ENCODE data around the gene OTOP2.
"Not testable (repeated sequence)": the region's sequence is repeated elsewhere in the genome, so short reads cannot be mapped to it uniquely, and the experiment has no call there.

Gene OTOP2

DNA sequence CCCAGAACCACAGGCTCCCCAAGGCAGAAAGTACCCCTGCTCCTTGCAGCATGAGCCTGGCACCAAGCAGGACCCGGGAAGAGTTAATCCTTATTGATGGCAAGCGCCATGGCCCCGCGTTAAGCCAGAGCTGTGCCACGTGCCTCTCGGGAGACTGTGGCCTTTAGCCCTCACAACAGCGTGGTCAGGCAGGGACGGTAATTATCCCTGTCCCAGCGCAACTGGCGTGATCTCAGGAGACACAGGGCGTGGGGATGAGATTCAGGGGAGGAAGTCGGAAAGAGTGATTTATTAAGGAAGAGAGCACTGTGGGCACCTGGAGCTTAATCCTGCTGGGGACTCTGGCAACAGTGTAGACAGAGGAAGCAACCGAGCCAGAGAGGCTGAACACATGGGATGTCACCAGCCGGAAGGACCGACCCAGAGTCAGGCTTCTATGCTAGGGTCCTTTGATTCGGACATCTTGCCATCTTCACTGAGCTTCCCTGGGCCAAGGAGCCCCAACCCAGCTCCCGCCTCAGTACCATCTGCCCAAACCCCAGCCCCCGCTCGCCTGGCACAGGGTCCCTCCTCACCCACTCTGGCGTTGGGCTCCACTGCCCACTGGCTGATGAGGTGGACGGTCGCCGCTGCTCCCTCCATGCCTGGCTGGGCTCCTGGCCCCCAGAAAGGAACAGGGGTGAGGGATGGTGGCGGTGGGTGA lies 28.5 kb downstream of the OTOP2 start:
- DNase-seq (ENCODE audit: low spot score): no peak

DNA sequence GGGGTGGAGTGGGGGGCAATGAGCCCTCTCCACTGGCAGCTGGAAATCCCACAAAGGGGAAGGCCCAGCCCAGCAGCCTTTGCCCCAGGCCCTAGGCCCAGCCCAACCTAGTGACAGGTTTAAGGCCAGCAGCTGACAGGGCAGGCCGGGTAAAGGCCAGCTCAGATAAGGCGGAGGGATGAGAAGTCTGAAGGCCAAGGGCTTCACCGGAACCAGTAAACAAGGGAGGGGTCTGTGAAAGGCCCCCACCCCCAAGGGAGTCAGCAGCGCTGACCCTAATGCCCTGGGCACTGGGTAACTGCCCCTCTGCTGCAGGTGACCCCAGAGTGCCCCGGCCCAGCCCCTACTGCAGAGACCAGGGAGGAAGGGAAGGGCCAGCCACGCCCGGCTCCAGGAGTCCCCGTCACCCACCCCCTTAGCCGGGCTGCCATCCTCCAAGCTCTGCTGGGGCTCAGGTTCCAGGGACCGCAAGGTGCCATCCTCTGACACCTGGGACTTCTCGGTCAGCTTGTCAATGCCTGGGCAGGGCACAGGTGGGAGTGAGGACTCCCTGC lies 29.1 kb downstream of the OTOP2 start:
- no peak for DNase-seq (ENCODE audit: low spot score)

DNA sequence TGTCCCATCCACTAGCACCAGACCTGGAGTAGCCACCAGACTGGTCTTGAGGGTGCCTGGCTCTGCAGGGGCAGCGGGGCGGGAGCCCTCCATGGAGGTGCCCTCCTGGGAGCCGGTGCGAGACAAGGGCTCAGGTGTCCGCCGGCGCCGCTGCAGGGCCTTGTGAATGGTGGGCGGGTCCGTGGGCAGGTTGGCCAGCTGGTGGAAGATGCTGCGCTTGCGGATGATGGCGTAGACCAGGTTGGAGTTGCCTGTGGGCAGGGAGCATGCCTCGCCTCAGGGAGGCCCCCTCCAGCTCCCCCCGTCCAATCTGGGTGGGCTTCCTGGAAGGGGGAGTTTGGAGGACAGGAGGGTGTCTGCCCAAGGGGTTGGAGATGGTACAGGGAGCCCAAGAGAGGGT lies 30.0 kb downstream of the OTOP2 start:
- no peak for DNase-seq (ENCODE audit: low spot score)

DNA sequence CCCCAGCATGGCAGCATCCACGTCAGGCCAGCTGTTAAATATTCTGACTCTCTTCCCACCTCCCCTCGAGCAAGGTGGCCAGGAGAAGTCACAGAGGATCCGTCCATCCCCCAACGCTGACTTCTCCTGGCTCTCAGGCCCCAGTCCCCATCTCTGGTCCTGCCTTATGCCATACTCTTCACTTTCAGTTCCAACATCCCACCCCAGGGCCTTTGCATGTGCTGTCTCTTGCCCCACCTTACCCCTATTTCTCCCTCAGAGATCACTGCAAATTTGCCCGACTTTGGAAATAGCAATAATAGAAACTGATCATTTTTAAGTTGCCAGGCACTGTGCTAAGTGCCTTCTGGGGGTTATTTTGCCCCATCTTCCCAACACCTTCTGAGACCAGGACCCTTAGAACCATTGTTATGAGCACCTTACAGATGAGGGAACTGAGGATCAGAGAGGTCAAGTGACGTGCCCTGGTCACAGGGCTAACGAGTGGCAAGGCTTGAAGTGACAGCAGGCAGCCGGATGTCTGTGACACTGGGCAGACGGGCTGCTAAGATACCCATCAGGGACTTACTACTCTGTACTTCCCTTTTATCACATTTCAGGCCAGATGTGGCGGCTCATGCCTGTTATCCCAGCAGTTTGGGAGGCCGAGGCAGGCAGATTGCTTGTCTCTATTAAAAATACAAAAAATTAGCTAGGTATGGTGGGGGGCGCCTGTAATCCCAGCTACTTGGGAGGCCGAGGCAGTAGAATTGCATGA lies 30.8 kb downstream of the OTOP2 start:
- DNase-seq (ENCODE audit: low spot score): no peak

DNA sequence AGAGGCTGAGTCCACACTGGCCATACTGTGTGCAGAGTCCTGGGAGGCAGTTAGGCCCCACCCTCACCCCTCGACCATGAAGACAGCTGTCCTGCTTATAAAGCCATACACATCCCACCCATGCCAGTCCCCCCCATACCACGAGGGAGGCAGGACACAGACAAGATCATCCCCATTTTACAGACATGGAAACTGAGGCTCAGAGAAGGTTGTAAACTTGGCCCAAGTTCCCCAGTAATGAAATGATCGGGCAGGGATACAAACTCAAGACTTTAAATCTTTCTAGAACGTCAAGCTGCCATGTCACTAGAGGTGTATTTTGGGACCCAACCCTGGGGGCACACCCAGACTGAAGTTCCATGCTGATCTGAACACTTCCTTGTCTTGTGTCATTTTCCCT lies 32.0 kb downstream of the OTOP2 start:
- no peak for DNase-seq (ENCODE audit: low spot score)

DNA sequence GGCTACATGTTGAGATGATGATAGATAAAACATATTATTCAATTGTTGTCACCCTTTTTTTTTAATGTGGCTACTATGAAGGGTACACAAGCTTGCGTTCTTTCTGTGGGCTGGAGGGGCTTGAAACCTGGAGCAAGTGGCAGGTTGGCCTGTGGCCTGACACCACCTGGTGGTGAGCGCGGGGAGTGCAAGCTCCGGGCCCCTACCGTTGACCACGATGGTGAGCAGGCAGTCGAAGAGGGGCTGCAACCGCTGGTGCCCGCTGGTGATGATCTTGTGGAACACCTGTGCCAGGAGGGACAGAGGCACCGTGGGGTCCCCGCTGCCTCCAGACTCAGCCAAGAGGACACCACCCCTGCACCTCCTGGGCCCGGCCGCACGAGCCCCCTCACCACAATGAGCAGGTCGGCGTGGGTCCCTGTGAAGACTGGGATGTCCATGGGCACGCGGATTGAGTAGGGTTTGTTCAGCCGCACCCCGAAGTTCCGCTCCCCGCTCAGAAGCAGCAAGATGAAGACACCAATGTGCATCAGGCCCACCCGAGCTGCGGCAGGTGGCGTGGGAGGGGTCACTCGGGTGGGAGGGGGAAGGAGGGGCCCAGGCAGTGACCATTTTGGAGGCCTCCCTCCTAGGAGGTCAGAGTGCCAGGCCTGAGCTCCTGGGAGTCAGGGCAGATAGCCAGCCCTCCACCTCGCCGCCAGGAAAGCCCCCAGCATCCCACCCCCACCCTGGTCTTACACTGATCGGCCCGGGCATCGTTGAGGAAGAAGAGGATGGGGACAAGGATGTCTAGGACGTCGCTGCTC lies 34.1 kb downstream of the OTOP2 start:
- DNase-seq (ENCODE audit: low spot score): peak; percentile 80

DNA sequence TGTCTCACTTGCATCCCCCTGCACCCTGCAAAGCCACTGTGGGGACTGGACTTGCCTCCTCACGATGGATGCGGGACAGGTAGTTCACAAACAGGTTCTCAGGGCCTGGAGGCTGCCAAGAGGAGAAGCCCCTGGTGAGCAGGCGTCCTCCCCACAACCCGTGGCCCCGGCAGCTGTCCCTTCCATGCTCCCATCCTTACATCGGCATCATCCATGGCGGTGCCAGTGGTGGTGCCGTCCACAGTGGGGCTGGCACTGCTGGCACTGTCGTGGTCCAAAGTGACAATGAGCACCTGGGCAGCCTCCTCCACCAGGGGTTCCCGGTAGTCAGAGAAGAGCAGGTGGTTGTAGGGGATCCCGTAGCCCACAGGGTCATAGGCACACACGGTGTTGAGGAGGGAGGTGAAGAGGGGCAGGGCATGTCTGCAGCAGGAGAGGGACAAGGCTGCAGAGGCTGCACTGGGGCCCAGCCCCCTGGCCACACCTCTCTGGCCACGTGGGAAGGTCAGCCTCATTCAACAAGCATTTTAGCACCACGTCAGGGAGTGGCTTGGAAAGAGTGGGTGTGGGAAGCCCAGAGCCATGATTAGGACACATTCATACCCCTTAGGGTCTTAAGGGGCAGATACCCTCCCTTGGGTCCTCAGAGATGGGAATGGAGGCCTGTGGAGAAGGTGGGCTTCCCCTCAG lies 35.9 kb downstream of the OTOP2 start:
- DNase-seq (ENCODE audit: low spot score): no peak

DNA sequence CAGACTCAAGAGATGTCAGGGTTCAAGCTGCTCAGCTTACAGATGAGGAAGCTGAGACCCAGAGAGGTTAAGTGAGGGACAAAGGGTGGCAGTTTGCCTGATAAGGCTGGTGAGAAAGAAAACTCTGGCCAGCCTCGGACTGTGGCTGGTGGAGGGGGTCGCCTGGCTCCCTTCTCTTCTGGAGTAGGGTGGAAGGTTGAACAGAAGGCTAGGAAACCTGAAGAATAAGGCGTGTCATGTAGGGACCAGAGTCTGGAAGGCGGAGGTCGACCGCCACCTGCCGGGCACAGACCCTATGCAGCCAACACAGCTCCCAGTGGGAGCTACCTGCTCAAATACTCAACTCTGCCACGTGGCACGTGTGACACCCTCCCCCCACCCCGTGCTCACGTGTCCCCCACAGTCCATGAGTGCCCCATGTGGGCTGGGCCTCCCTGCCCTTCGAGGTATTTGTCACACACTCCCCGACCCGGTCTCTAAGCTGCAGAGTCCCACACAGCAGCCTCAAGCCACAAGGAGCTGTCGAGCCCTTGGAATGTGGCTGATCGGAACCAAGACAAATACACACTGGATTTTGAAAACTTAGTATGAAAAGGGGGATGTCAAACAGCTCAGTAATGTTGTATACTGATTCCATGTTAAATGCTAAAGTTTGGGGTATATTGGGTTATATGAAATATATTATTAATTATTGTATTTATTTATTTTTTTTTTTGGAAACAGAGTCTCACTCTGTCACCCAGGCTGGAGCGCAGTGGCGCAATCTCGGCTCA lies 36.7 kb downstream of the OTOP2 start:
- peak; percentile 75 for DNase-seq (ENCODE audit: low spot score)

DNA sequence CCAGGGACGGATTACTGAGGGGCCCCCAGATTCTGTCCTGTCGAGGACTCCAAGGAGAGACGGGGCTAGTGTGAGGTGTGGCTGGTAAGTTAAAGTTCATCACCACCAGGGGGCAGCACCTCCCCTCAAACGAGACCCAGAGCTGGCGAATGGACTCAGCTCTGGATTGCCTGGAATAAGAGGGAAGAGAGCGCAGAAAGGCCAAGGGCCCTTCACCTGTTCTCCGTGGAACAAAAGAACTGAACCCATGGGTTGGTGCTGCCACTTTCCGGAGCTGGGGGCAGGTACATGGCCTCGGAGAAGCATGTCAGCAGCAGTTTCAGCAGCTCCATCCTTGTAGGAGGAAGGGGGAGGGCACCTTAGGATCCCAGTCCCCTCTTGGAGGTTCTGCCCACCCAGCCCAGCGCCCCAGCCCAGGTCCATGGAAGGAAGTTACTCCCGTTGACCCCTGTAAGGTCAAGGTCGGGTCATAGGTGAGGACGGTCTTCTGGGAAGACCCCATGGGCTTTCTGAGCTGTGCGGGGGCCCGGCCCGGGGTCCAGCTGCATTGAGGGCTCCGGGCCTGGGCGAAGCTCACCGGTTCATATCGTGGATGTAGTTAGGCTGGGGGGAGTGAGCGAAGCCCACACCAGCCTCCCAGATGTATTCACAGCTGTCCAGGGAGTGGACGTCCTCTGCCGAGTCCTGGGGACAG lies 37.7 kb downstream of the OTOP2 start:
- peak; percentile 80 for DNase-seq (ENCODE audit: low spot score)

DNA sequence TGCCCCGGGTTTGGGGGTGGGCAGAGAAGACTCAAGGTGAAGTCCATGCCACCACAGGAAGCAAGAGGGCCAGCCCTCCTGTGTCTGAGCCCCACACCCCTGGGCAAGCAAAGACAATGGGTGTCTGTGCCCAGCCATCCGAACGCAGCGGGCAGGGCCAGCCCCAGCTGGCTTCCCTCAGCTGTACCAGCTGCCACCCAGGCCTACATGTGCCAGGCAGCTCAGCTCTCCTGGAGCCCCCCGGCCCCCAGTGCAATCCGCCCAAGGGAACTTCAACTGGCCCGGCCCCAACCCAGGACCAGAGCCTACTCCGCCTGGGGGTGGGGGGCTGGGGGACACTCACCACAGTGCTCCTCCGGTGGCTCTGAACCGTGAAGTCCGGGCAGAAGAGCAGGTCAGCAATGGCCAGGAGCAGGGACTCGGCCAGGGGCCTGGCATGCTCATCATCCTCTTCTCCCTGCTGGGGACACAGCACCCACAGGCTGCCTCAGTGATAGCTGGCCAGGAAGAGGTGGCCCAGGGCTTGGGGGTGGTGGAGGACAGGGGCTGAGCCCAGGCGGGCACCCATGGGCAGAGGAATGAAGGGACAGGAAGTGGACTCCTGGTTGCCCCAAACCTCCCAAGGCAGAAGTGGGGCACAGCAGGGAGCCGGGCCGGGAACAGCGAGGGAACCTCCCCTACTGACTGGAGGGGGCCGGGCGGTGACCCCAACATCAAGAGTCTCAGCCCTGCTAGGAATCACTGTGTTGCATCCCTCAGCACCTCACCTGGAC lies 38.7 kb downstream of the OTOP2 start:
- DNase-seq (ENCODE audit: low spot score): no peak

DNA sequence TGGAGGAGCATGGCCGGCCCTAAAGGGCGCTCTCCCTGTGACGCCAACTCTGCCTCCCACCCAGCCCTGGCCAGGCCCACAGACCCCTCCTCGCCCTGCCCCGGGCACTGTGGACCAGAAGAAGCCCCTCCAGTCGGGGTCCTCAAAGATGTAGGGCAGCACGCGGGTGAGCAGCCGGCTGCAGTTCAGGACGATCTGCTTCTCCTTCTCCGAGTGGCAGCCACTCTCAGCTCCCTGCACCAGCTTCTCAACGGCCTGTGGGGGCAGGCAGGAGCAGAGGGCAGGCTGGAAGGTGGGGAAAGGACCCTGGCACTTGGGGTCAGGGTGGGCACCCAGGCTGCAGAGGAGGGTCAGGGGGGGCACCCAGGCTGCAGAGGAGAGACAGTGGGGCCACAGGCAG lies 39.6 kb downstream of the OTOP2 start:
- no peak for DNase-seq (ENCODE audit: low spot score)

DNA sequence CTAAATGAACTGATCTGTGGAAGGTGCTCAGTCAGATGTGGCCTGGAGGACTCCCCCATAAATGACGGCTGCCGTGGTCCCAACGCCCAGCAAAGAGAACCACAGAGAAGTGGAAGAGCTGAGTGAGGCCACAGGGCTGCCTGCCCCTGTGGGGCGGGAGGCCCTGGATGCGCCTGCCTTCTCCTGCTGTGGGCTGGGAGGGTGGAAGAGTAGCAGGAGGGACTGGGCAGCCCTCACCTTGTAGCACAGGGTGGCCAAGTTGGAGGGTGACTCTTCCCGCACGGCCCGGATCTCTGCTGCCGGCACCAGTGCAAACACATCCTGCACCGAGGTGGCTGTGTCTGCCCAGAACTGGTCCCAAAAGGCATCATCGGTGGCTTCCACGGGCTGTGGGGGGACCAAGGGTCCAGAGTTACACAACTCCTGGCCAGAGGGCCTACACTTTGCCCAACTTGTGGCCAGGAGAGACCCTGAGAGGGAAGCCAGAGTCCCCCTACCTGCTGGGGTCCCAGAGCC lies 40.2 kb downstream of the OTOP2 start:
- DNase-seq (ENCODE audit: low spot score): no peak

DNA sequence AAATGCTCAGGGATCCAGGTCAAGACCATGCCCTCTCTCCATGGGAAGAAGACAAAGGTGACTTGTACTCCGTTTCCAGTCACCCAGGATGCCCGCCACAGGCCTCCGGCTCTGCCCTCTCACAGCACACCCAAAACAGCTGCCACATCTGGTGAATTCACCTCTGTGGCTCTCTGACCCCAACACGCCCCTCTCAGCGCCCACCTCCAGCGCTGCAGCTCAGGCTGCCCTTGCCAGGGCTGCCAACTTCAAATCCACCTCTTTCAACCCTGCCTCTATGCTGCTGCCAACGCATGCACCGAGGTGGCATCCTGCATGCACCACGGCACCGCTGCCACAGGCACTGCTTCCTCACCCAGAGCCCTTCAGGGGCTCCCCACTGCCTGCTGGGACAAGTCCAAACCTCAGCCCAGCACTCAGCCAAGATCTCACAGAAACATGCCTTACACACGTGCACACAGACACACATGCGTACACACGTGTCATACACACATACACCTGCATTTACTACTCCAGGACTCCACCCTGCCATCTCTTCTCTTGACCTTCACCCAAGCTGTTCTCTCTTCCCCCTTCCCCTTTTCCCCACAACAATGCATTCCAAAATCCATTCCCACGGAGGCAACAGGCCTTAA lies 41.0 kb downstream of the OTOP2 start:
- DNase-seq (ENCODE audit: low spot score): no peak

DNA sequence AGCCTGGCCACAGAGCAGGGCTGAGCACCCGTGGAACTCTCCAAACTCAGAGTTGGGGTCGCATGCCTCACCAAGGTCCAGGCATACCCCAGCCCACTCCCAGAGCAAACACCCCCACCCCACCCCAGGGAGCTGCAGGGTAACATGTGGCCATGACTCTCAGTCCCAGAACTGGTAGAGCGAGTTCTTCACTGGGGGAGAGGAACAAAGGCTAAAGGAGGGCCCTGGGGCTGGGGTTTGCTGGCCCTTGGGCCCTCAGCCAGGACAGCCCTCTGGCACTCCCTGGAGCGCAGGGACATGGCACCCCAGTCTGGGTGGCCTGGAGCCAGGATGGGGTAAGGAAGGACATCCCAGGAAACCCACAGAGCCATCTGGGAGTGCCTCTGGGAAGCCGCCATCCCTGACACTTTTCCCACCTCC lies 44.3 kb downstream of the OTOP2 start:
- DNase-seq (ENCODE audit: low spot score): no peak

DNA sequence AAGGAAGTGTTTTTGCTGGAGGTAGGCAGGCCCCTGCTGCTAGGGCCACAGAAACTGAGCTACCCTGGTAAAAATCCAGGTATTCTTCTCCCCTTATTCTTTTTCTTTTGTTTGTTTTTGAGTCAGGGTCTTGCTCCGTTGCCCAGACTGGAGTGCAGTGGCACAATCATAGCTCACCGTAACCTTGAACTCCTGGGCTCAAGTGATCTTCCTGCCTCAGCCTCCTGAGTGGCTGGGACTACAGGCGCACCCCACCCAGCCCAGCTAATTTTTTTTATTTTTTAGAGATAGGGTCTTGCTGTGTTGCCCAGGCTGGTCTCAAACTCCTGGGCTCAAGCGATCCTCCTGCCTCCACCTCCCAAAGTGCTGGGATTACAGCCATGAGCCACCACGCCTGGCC lies 45.4 kb downstream of the OTOP2 start:
- DNase-seq (ENCODE audit: low spot score): not testable (repeated sequence)

DNA sequence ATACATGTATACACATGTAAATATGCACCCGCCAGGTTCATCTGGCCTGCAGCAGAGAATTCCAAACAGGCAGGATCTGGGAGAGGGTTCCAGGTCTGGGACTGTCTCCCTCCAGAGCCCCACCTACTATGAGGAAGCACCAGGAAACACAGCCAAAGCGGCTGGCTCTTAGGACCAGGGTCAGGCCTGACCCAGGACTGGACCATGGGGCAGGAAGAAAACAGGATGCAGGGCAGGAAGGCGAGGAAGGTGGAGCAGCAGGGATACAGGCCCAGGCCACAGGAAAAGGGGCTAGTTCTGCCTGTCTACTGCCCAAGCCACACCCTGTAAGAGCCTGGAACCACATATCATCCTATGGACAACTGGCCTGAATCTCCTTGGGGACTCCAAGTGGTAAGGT lies 46.3 kb downstream of the OTOP2 start:
- no peak for DNase-seq (ENCODE audit: low spot score)

DNA sequence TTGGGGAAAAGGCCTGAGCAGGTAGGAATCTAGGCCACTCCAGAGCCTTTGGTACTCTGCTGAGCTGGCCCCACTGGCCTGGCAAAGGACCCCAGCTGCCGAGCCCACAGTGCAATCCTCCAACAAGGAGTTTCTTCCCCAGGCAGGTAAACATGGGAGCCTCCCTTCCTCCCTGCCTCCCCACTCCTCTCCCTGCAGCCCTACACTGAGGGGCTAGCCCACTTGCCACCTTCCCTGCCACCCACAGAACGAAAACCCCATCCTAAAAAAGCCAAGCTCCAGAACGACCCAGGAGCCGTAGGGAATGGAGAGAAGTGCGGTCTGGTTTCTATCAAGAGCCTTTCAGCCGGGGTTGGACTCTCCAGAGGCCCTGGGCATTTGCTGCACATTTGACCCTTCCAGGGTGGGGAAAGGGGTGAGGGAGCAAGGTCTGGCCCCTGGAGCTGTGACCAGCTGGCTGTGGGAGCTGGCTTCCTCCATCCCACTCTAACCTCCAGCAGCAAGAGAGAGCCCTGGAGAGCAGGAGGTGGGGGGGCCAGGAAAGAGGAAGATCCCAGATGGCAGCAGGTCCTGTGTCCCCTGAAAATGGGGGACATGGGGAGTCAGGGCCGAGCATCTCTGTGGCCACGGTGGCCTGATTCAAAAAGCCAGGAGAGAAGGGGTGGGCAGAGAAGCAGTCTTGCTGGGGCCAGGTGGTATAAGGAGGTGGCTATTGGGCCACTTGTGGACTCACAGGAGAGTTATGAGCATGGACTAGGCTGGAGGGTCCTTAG lies 47.2 kb downstream of the OTOP2 start:
- DNase-seq (ENCODE audit: low spot score): no peak

DNA sequence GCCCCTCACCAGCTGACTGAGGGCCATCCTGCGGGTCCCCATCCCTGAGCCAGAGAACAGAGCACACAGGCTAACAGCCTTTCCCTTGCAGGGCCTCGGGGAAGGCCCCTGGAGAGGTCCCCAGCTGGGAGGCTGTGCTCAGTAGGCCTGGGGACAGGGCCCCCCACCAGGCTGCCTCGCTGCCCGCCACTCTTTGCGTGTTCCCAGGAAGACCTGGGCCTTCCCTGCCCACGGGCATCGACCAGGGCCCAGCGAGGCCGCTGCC lies 47.7 kb downstream of the OTOP2 start:
- DNase-seq (ENCODE audit: low spot score): no peak

All from germinal center (tissue), 1 donor.